ENCODE measurements around the gene LARGE2. TPM values are rescaled to one million over a fixed set of nuclear protein-coding genes. Genes with fewer than 3 reads are reported as not detected.

The LARGE2 gene
- polyA plus RNA-seq, 1 donor (not counting 4 experiments of a cell fraction or from before 2014, with no cell fraction given): 7.1 TPM

DNA sequence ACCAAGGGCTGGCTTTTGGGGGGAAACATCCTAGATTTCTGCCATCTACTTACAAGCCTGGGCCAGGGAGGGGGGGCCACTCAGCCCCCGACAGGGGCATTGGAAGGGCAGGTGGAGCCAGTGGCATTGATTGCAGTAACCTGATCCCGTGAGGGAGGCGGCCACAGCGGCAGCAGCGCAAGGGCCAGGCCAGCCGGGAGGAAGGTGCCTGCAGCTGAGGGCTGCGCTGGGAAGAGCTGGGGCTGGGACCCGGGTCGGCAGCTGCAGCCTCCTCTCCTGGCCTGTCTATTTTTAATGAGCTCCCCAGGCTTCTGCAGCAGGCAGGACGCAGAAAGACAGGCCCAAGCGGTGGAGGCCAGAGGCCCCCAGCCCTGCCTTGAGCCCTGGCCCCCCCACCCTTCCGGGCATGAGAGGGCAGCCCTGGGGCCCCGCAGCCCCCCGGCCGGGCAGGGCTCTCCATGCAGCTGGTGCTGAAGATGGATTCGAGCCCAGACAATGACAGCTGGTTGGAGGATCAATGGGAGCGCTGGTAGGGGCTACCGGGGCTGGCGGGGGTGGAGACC lies 26.0 kb upstream of the LARGE2 start:
- Histone ChIP-seq H3K79me2 (ENCODE audit: control insufficient read depth, insufficient read depth, low read length) (no peaks in the 10 kb centered on the region), H4K20me1 (ENCODE audit: control insufficient read depth, extremely low read depth, insufficient read depth, low read length) (no peaks in the 10 kb centered on the region), H3K27ac (ENCODE audit: control insufficient read depth, insufficient read depth, low read length) (no peak overlapping the region), H3K9me3 (ENCODE audit: control insufficient read depth, low read depth, low read length) (no peaks in the 10 kb centered on the region), H3K9me1 (ENCODE audit: control insufficient read depth, extremely low read depth, insufficient read depth, low read length) (no peaks in the 10 kb centered on the region), H3K4me1 (ENCODE audit: control insufficient read depth, extremely low read depth, insufficient read depth, low read length) (peaks cover 7% of the 10 kb centered on the region), H3K27me3 (ENCODE audit: control insufficient read depth, extremely low read depth, insufficient read depth, low read length) (peaks cover 33% of the 10 kb centered on the region), H3K9ac (ENCODE audit: control insufficient read depth, extremely low read depth, insufficient read depth, low read length) (no peak overlapping the region), H3K4me2 (ENCODE audit: control insufficient read depth, extremely low read depth, insufficient read depth, low read depth, low read length) (no peak overlapping the region), H3K4me3 (ENCODE audit: control insufficient read depth in 2 of 3, extremely low read depth in 1 of 3, insufficient read depth in 2 of 3, low read depth in 1 of 3, low read length in 3 of 3) (no peak overlapping the region), H3K36me3 (ENCODE audit: control insufficient read depth in 2 of 2, extremely low read depth in 1 of 2, insufficient read depth in 2 of 2, low read length in 2 of 2) (no peaks in the 10 kb centered on the region), H2AFZ (ENCODE audit: control insufficient read depth, low read length) (no peak overlapping the region)
- DNase-seq (ENCODE audit: low read depth, low spot score) (no peak), FAIRE-seq (no peak)
- dilution Hi-C loops (cut with MboI; ENCODE audit: extremely low pct_ligation_motif_present, low sequenced_read_pairs): no loop called here
- no peak for TF ChIP-seq EZH2 (IDR thresholded peaks at IDR 0.05; ENCODE audit: low read length)
- TF ChIP-seq, protein P1, sequence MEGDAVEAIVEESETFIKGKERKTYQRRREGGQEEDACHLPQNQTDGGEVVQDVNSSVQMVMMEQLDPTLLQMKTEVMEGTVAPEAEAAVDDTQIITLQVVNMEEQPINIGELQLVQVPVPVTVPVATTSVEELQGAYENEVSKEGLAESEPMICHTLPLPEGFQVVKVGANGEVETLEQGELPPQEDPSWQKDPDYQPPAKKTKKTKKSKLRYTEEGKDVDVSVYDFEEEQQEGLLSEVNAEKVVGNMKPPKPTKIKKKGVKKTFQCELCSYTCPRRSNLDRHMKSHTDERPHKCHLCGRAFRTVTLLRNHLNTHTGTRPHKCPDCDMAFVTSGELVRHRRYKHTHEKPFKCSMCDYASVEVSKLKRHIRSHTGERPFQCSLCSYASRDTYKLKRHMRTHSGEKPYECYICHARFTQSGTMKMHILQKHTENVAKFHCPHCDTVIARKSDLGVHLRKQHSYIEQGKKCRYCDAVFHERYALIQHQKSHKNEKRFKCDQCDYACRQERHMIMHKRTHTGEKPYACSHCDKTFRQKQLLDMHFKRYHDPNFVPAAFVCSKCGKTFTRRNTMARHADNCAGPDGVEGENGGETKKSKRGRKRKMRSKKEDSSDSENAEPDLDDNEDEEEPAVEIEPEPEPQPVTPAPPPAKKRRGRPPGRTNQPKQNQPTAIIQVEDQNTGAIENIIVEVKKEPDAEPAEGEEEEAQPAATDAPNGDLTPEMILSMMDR (optimal IDR thresholded peaks at IDR 0.05 in 1 of 3, IDR thresholded peaks at IDR 0.05 in 1 of 3, conservative IDR thresholded peaks at IDR 0.05 in 1 of 3; ENCODE audit: extremely low read depth in 1 of 3, insufficient read depth in 2 of 3, low read length in 3 of 3): no peak

DNA sequence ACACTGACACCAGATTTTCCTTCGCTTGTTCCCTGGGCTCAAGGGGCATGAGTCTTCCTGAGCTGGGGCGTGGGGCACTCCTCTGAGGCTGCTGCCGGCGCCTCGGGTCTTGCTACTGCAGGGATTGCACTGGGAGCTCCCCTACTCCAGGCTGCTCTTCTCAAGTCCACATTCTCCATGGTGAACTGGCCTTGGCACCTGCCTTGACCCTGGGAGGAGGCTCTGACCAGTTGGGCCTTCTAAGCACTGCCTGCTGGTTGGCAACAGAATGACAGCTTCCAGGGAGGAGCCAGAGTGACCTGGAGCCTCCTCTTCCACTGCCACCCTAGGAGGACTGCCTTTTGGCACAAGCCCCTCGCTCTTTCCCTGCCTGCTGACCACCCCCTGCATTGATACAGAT lies 24.9 kb upstream of the LARGE2 start:
- H3K9me3 ChIP-seq (ENCODE audit: control insufficient read depth, low read depth, low read length): no peaks in the 10 kb centered on the region
- no peak overlapping the region for H3K4me2 ChIP-seq (ENCODE audit: control insufficient read depth, extremely low read depth, insufficient read depth, low read depth, low read length)
- no peak overlapping the region for H3K9ac ChIP-seq (ENCODE audit: control insufficient read depth, extremely low read depth, insufficient read depth, low read length)
- DNase-seq (ENCODE audit: low read depth, low spot score): no peak
- H3K4me3 ChIP-seq (ENCODE audit: control insufficient read depth in 2 of 3, extremely low read depth in 1 of 3, insufficient read depth in 2 of 3, low read depth in 1 of 3, low read length in 3 of 3): no peak overlapping the region
- H3K9me1 ChIP-seq (ENCODE audit: control insufficient read depth, extremely low read depth, insufficient read depth, low read length): no peaks in the 10 kb centered on the region
- no peak for FAIRE-seq
- H3K27ac ChIP-seq (ENCODE audit: control insufficient read depth, insufficient read depth, low read length): no peak overlapping the region
- peaks cover 32% of the 10 kb centered on the region for H3K27me3 ChIP-seq (ENCODE audit: control insufficient read depth, extremely low read depth, insufficient read depth, low read length)
- H4K20me1 ChIP-seq (ENCODE audit: control insufficient read depth, extremely low read depth, insufficient read depth, low read length): no peaks in the 10 kb centered on the region
- no peak overlapping the region for H2AFZ ChIP-seq (ENCODE audit: control insufficient read depth, low read length)
- peaks cover 7% of the 10 kb centered on the region for H3K4me1 ChIP-seq (ENCODE audit: control insufficient read depth, extremely low read depth, insufficient read depth, low read length)
- H3K36me3 ChIP-seq (ENCODE audit: control insufficient read depth in 2 of 2, extremely low read depth in 1 of 2, insufficient read depth in 2 of 2, low read length in 2 of 2): no peaks in the 10 kb centered on the region
- no peak for TF ChIP-seq EZH2 (IDR thresholded peaks at IDR 0.05; ENCODE audit: low read length)
- TF ChIP-seq, protein P1 (optimal IDR thresholded peaks at IDR 0.05 in 1 of 3, IDR thresholded peaks at IDR 0.05 in 1 of 3, conservative IDR thresholded peaks at IDR 0.05 in 1 of 3; ENCODE audit: extremely low read depth in 1 of 3, insufficient read depth in 2 of 3, low read length in 3 of 3): no peak
- dilution Hi-C loops (cut with MboI; ENCODE audit: extremely low pct_ligation_motif_present, low sequenced_read_pairs): no loop called here
- no peaks in the 10 kb centered on the region for H3K79me2 ChIP-seq (ENCODE audit: control insufficient read depth, insufficient read depth, low read length)

Measured in keratinocyte (primary cell).